Measurements from ENCODE around the gene RIN3. TPM values are rescaled to one million over a fixed set of nuclear protein-coding genes. Genes with fewer than 3 reads are reported as not detected.

The RIN3 gene
- total RNA-seq, 1 experiment from 2014 or later, result not detected

DNA sequence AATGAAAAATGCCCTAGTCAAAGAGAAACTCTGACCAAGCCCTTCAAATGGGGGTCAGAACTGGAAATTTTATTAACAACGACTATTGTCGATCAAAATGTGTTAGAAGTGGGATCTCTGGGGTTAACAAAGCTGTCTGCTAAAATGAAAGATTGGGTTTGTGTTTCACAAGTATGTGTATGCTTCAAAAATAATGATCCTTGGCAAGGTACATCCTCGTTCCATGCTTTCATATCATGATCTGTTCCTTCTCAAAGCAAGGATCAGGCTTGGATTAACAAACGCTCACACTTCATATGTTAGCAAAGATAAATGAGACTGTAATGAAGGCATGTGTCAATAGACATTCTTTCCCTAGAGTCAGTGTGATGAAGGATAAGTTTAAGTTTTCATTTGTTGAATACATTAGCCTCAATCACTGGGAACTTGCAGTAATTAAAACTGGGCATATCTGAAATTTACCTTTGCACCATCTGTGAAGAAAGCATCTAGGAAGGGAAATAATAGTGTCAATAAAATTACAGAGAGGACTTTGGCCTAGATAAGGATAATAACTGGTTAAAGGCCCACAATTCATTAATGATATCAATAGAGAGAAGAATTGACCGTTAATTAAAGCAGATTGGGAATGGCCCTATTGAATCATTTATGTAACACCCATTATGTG lies 91.8 kb downstream of the RIN3 start:
- Histone ChIP-seq H3K27me3 (no peaks in the 10 kb centered on the region), H3K4me1 (no peaks in the 10 kb centered on the region), H3K4me3 (no peak overlapping the region), H3K9me3 (replicated peaks) (no peaks in the 10 kb centered on the region; the same call in 1 of the 2 replicates), H3K36me3 (no peaks in the 10 kb centered on the region), H3K27ac (no peak overlapping the region)
- DNase-seq, result no peak

DNA sequence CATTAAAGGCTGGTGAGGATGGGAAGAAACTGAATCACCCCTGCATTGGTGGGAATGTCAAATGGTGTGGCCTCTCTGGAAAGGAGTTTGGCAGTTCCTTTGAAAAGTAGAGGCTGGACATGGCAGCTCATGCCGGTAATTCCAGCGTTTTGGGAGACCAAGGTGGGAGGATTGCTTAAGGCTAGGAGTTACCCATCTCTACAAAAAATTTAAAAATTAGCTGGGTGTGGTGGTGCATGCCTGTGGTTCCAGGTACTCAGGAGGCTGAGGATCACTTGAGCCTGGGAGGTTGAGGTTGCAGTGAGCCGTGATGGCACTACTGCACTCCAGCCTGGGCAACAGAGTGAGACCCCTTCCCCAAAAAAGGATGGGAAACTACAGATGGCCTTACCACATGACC lies 93.7 kb downstream of the RIN3 start:
- Histone ChIP-seq H3K4me3 (no peak overlapping the region), H3K27ac (no peak overlapping the region), H3K27me3 (no peaks in the 10 kb centered on the region), H3K4me1 (no peaks in the 10 kb centered on the region), H3K9me3 (replicated peaks) (no peaks in the 10 kb centered on the region; the same call in 1 of the 2 replicates), H3K36me3 (no peaks in the 10 kb centered on the region)
- no peak for DNase-seq

DNA sequence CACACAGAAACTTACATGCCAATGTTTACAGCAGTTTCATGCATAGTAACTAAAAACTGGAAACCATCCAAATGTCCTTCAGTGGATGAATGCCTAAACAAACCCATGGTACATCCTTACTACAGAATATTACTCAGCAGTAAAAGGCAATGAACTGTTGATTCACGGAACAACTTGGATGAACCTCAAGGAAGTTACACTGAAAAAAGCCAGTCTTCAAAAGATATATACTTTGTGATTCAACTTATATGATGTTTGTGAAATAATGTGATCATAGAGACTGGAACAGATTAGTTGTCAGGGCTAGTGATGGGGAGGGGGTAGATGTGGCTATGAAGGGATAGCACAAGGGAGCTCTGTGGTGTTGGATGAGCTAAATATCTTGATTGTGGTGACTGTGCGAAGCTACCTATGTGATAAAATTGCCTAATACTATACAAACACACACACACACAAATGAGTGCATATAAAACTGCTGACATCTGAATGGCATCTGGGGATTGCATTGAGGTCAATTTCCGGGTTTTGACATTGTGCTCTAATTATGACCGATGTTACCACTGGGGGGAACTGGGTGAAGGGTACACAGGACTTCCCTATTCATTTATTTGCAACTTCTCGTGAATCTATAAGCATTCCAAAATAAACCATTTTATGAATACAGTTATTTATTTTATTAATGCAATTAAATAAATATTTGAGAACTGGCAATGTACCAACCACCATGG lies 94.3 kb downstream of the RIN3 start:
- H3K4me1 ChIP-seq, result no peaks in the 10 kb centered on the region
- H3K4me3 ChIP-seq, result no peak overlapping the region
- H3K27ac ChIP-seq, result no peak overlapping the region
- DNase-seq, result no peak
- no peaks in the 10 kb centered on the region; the same call in 1 of the 2 replicates for H3K9me3 ChIP-seq (replicated peaks)
- no peaks in the 10 kb centered on the region for H3K27me3 ChIP-seq
- H3K36me3 ChIP-seq, result no peaks in the 10 kb centered on the region

DNA sequence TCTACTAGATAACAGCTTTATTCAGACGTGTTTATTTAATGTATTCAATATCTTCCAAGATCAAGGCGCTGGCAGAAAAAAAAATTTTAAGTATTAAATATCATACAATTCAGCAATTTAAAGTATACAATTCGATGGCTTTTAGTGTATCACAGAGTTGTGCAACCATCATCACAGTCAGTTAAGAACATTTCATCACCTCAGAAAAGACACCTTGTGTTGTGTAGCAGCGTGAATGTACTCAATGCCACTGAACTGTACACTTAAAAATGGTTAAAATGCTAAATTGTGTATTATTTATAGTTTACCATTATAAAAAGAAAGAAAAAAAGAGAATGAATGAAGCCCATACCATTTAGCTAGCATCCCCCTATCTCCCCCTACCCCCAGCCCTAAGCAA lies 96.4 kb downstream of the RIN3 start:
- no peak for DNase-seq
- Histone ChIP-seq H3K4me3 (no peak overlapping the region), H3K27me3 (no peaks in the 10 kb centered on the region), H3K4me1 (no peaks in the 10 kb centered on the region), H3K9me3 (replicated peaks) (no peaks in the 10 kb centered on the region; the same call in 1 of the 2 replicates), H3K36me3 (no peaks in the 10 kb centered on the region), H3K27ac (no peak overlapping the region)

DNA sequence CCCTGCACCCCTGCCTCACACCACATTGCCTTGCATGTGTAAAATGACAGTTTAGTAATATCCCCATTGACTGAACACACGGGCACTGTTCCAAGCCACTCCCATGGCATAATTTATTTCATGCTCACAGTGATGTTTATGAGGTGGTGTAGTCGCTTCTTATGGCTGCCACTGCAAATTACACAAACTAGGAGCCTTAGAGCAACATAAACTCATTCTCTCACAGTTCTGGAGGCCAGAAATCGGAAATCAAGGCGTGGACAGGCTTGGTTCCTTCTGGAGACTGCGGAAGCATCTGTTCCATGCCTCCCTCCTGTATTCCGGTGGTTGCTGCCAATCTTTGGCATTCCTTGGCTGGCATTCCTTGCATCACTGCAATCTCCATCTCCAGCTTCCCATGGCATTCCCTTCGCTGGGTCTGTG lies 97.3 kb downstream of the RIN3 start:
- H3K9me3 ChIP-seq (replicated peaks), result no peaks in the 10 kb centered on the region; the same call in 1 of the 2 replicates
- H3K4me1 ChIP-seq, result no peaks in the 10 kb centered on the region
- DNase-seq, result no peak
- H3K27me3 ChIP-seq, result no peaks in the 10 kb centered on the region
- no peak overlapping the region for H3K4me3 ChIP-seq
- no peak overlapping the region for H3K27ac ChIP-seq
- H3K36me3 ChIP-seq, result no peaks in the 10 kb centered on the region

DNA sequence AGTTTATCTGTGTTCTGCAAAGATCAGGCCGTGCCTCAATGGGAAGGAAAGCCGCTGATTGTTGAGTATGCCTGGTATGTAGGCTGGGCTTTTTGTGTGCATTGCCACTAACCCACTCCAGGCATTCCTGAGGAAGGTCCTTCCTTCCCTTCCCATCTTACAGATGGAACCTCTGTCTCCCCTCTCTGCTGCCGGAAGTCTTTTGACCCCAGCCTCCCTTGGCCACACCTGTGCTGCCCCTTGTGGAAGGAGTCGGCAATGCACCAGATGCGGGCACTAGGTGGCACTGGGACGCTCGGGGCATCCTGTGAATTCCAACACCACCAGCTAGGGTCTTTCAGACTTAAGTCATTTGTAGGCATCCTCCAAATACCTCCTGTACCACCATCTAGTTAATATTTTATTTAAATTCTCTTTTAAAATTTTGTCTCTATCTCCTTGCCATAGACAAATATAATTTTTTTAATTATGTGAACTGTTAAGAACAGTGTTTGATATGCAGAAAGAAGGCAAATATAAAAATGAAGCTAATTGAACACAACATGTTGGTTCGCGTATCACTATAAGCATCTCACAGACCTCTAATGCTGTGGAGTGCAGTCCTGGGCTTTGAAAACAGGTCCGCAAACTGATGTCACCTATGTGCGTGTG lies 99.6 kb downstream of the RIN3 start:
- no peaks in the 10 kb centered on the region for H3K9me3 ChIP-seq (replicated peaks)

DNA sequence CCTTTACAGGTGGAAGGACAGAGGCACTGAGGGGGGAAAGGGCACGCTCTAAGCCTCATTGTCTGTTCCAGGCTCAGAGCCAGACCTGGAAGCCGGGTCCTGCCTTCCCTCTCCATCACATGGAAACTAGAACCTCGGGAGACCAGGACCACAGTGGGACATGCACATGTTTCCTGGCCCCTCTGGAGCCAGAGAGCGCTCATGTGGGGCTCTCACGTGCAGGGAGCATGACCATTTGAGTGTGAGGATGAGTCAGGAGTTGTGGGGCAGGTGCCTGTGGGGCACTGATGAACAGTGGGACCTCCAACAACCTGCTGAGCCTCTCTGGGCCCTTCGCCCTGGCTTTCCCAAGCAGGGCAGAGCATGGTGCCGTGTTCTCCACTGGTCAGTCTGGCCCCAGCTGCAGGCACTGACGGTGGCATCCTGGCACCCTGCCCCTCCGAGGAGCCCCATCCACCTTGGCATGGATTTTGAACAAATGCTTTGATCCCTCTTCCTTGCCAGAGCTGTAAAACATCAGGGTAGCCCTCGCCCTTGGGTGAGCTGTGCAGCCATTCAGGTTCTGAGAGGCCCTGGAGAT lies 100.2 kb downstream of the RIN3 start:
- Histone ChIP-seq H3K27ac (no peak overlapping the region), H3K27me3 (no peaks in the 10 kb centered on the region), H3K9me3 (replicated peaks) (no peaks in the 10 kb centered on the region), H3K4me3 (no peak overlapping the region), H3K4me1 (no peaks in the 10 kb centered on the region), H3K36me3 (no peaks in the 10 kb centered on the region)
- no peak for DNase-seq

More for the DNA sequence above, 99.6 kb downstream of the RIN3 start:
- no peak overlapping the region for H3K27ac ChIP-seq
- no peaks in the 10 kb centered on the region for H3K4me1 ChIP-seq
- no peaks in the 10 kb centered on the region for H3K27me3 ChIP-seq
- DNase-seq, result peak in 1 of 2 experiments; percentile 34
- no peak overlapping the region for H3K4me3 ChIP-seq
- no peaks in the 10 kb centered on the region for H3K36me3 ChIP-seq

DNA sequence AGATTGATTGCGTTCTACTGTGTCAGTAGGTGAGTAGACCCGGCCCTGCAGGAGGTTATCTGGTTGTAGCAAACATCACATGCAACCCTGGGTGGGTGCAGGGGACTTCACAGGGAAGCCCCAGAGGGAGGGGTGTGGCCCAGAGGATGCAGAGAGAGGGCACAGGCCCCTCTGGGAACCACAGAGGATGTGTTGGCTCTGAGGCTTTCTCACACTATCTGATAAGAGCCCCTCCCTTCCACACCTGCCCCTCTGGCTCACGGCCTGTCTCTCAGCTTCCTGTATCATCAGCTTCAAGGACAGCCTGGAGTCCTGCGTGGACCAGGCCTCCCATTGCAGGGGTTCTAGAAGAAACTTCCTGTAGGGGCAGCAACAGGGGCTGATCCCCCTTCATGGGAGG lies 101.9 kb downstream of the RIN3 start:
- no peaks in the 10 kb centered on the region for H3K4me1 ChIP-seq
- peak; percentile 24 to 26 for DNase-seq
- no peak overlapping the region for H3K27ac ChIP-seq
- H3K27me3 ChIP-seq, result no peaks in the 10 kb centered on the region
- no peak overlapping the region for H3K4me3 ChIP-seq
- H3K9me3 ChIP-seq (replicated peaks), result no peaks in the 10 kb centered on the region
- no peaks in the 10 kb centered on the region for H3K36me3 ChIP-seq

DNA sequence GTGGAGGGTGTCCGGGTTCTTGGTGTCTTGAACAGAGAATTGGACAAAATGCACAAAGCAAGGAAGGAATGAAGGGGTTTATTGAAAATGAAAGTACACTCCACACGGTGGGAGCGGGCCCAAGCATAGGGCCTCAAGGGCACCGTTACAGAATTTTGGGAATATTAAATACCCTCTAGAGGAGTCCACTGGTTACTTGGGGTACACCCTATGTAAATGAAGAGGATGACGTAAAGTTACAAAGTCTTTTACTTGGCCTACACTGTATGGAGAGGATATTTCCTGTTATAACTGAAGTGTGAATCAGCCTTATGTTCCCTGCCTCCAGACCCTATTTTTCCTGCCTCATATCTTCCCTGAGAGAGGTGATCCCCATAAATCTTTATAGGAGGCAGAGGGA lies 102.6 kb downstream of the RIN3 start:
- Histone ChIP-seq H3K4me1 (no peaks in the 10 kb centered on the region), H3K27me3 (no peaks in the 10 kb centered on the region), H3K9me3 (replicated peaks) (no peaks in the 10 kb centered on the region), H3K36me3 (no peaks in the 10 kb centered on the region), H3K27ac (no peak overlapping the region), H3K4me3 (no peak overlapping the region)
- DNase-seq, result no peak

DNA sequence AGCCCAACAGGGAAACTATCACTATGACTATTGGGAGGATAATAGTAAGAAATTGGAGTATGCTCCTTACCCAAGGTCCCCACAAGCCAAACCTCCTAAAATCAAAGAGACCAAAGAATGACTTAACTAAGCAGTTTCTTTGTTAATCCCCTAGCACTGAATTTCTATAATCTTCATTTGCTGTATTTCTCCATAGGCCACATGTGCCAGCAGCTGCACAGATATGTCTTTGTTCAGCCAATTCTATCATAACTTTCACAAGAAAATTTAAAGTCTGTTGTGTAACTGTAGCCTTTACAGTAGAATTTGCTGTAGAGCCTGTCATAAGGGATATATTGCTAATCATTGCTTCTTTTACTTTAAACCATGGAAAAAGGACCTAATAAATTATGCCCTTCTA lies 104.0 kb downstream of the RIN3 start:
- H3K27ac ChIP-seq, result no peak overlapping the region
- no peaks in the 10 kb centered on the region for H3K36me3 ChIP-seq
- no peaks in the 10 kb centered on the region for H3K4me1 ChIP-seq
- H3K27me3 ChIP-seq, result no peaks in the 10 kb centered on the region
- DNase-seq, result no peak
- H3K4me3 ChIP-seq, result no peak overlapping the region
- H3K9me3 ChIP-seq (replicated peaks), result no peaks in the 10 kb centered on the region

DNA sequence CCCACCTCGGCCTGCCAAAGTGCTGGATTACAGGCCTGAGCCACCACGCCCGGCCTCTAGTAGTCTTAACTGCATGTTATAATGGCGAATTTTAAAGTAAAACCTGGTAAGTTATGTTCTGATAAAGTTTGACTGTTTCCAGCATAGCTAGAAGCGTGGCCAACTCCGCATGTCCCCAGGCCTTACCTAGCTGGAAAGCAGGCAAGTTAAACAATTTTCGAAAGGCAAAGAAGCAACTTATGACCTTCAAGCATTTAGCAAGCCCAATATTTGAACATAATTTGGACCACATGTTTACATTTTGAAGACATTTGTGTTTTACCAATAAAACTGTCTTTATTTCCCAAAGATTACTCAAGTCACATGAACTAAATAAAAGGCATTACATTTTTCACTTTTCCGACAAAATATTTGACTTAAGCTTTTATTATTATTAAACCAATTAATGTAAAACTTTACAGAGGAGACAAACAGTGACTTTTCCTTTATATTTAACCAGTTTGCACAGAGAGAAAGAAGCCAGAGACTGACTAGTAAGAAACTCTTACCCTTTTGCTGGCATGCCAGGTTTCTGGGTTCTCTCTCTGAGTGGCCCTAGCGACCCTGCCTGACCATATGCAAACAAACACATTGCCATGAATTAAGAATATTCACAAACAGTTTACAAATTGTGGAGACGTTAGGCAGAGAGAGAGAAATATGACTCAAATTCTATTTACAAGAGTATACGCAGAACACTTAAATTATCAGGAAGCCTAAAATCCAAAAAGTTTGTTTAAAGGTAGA lies 106.3 kb downstream of the RIN3 start:
- Histone ChIP-seq H3K9me3 (replicated peaks) (no peaks in the 10 kb centered on the region), H3K4me3 (no peak overlapping the region), H3K4me1 (no peaks in the 10 kb centered on the region), H3K36me3 (no peaks in the 10 kb centered on the region), H3K27ac (no peak overlapping the region), H3K27me3 (no peaks in the 10 kb centered on the region)
- DNase-seq, result no peak

DNA sequence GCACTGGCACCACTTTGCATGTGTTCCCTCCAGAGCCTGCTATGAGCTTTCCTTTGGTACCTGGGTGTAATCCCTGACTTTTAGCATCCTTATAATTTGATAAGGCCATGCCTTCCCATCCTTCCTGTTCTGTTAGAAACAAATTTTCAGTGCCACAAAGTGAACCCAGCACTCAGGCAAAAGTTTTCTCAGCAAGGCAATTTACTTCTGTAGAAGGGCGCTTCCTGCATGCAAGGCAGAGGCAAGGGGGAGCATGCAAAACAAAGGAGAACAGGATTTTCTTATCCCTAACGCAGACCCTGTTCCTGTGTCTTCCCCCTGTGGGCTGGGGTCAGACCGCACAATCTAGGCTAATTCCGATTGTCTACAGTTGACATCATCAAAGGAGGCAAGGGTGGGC lies 108.7 kb downstream of the RIN3 start:
- Histone ChIP-seq H3K9me3 (replicated peaks) (no peaks in the 10 kb centered on the region), H3K27me3 (no peaks in the 10 kb centered on the region), H3K4me1 (no peaks in the 10 kb centered on the region), H3K4me3 (no peak overlapping the region), H3K36me3 (no peaks in the 10 kb centered on the region), H3K27ac (no peak overlapping the region)
- DNase-seq, result no peak

DNA sequence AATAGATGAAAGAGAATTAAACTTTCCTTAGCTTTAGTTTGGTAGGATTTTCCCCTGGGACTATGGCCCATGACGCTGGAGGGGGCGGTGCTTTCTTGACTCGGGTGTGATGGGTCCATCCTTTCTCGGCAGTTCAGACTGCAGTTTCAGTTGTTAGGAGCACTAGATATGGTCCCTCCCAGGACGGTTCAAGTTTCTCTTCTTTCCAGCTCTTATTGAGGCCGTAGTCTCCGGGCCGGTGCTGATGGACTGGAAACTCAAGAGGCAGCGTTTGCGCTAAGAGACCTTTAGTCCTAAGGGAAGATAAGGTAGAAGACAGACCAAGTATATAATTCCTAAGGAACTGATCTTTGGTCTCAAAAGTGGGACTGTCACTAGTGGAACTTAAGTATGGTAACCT lies 111.2 kb downstream of the RIN3 start:
- H3K27me3 ChIP-seq, result no peaks in the 10 kb centered on the region
- H3K36me3 ChIP-seq, result no peaks in the 10 kb centered on the region
- no peaks in the 10 kb centered on the region for H3K4me1 ChIP-seq
- no peak overlapping the region for H3K4me3 ChIP-seq
- H3K27ac ChIP-seq, result no peak overlapping the region
- DNase-seq, result no peak
- no peaks in the 10 kb centered on the region for H3K9me3 ChIP-seq (replicated peaks)

DNA sequence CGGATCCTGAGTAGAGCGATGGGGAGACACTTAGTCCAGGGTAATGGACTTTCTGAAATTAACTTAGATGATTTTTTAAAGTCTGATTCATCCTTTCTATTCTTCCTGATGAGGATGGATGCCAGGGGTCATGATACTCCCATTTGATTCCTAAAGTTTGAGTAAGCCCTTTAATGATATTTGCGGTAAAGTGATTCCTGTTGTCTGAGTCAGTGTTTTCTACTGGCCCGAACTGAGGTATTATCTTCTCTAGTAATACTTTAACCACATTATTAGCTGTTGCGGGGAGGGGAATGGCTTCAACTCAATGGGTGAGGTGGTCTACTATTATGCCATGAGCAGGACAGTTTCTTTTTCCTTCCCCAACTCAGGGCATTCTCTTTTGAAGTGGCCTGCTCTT lies 111.6 kb downstream of the RIN3 start:
- no peaks in the 10 kb centered on the region for H3K27me3 ChIP-seq
- no peak for DNase-seq
- no peak overlapping the region for H3K27ac ChIP-seq

More for the DNA sequence above, 111.6 kb downstream of the RIN3 start:
- Histone ChIP-seq H3K36me3 (no peaks in the 10 kb centered on the region), H3K4me1 (no peaks in the 10 kb centered on the region), H3K9me3 (replicated peaks) (no peaks in the 10 kb centered on the region), H3K4me3 (no peak overlapping the region)
